Measurements from ENCODE around the gene SEC16A.

- TF ChIP-seq POLR2A (IDR thresholded peaks at IDR 0.05) (no peak), CTCF (IDR thresholded peaks at IDR 0.05) (no peak), POLR2AphosphoS5 (IDR thresholded peaks at IDR 0.05) (no peak), EP300 (IDR thresholded peaks at IDR 0.05) (no peak)
These were observed 32.4 kb upstream of the SEC16A start for GRCh38 chr9:136515276-136515675.

Data from suprapubic skin (tissue), 4 donors.